Trophoblast cell (in vitro differentiated cells and primary cell): ENCODE results near the gene RNLS.

Source experiments
- DNase-seq, 2 donors: peaks; one replicate each; pipeline ENCODE4 v3.0.0-alpha.2; 2016
- H2AFZ ChIP-seq: 2 replicates; pipeline ENCODE4 v1.6.1; 2013; ENCODE audit warnings: low read length, moderate library complexity, mild to moderate bottlenecking; ENCODE audit not compliant: insufficient read depth, poor library complexity
- H2AK5ac ChIP-seq: 2 replicates; pipeline ENCODE4 v1.6.1; 2013; ENCODE audit warnings: mild to moderate bottlenecking, low read length
- H2BK120ac ChIP-seq: 2 replicates; pipeline ENCODE4 v1.6.1; 2013; ENCODE audit warnings: low read length, mild to moderate bottlenecking, moderate library complexity; ENCODE audit not compliant: insufficient read depth, poor library complexity
- H2BK12ac ChIP-seq: 2 replicates; pipeline ENCODE4 v1.6.1; 2013; ENCODE audit warnings: mild to moderate bottlenecking, low read length, moderate library complexity
- H2BK5ac ChIP-seq: 2 replicates; pipeline ENCODE4 v1.6.1; 2013; ENCODE audit warnings: low read length, low read depth, moderate library complexity, mild to moderate bottlenecking; ENCODE audit not compliant: poor library complexity
- H3K14ac ChIP-seq: 2 replicates; pipeline ENCODE4 v1.6.1; 2013; ENCODE audit warnings: mild to moderate bottlenecking, low read length
- H3K18ac ChIP-seq: 2 replicates; pipeline ENCODE4 v1.6.1; 2013; ENCODE audit warnings: mild to moderate bottlenecking, low read length
- H3K23ac ChIP-seq: 2 replicates; pipeline ENCODE4 v1.6.1; 2013; ENCODE audit warnings: low read length
- H3K27ac ChIP-seq: 2 replicates; pipeline ENCODE4 v1.5.1; 2013; ENCODE audit warnings: low read depth, mild to moderate bottlenecking, inconsistent platforms, low read length, moderate library complexity
- H3K27me3 ChIP-seq: 2 replicates; pipeline ENCODE4 v1.6.1; 2013; ENCODE audit warnings: inconsistent platforms, mild to moderate bottlenecking, low read length, moderate library complexity; ENCODE audit not compliant: insufficient read depth
- H3K36me3 ChIP-seq, 2 experiments: 1 replicate in 1 of 2; 2 replicates in 1 of 2; pipeline ENCODE4 v1.6.1; 2013; ENCODE audit warnings: low read length in 2 of 2, mild to moderate bottlenecking in 2 of 2, moderate library complexity in 1 of 2; ENCODE audit not compliant: insufficient read depth in 2 of 2, control insufficient read depth in 1 of 2
- H3K4ac ChIP-seq: 2 replicates; pipeline ENCODE4 v1.6.1; 2013; ENCODE audit warnings: low read depth, mild to moderate bottlenecking, low read length, moderate library complexity
- H3K4me1 ChIP-seq, 2 experiments: 1 replicate in 1 of 2; 2 replicates in 1 of 2; pipeline ENCODE4 v1.6.1; 2013; ENCODE audit warnings: low read length in 2 of 2, mild to moderate bottlenecking in 2 of 2, moderate library complexity in 1 of 2; ENCODE audit not compliant: insufficient read depth in 2 of 2, control insufficient read depth in 1 of 2
- H3K4me2 ChIP-seq: 2 replicates; pipeline ENCODE4 v1.6.1; 2013; ENCODE audit warnings: inconsistent platforms, mild to moderate bottlenecking, low read length, moderate library complexity
- H3K4me3 ChIP-seq: 2 replicates; pipeline ENCODE4 v1.5.1; 2013; ENCODE audit warnings: mild to moderate bottlenecking, low read depth, low read length, inconsistent platforms
- H3K79me1 ChIP-seq: one replicate; pipeline ENCODE4 v1.6.1; 2013; ENCODE audit warnings: low read length
- H3K79me2 ChIP-seq: 2 replicates; pipeline ENCODE4 v1.6.1; 2013; ENCODE audit warnings: low read length, mild to moderate bottlenecking; ENCODE audit not compliant: control insufficient read depth, insufficient read depth, poor library complexity
- H3K9ac ChIP-seq: 2 replicates; pipeline ENCODE4 v1.6.1; 2013; ENCODE audit warnings: mild to moderate bottlenecking, low read length
- H3K9me3 ChIP-seq: 2 replicates; pipeline ENCODE4 v1.6.1; 2013; ENCODE audit warnings: low read depth, mild to moderate bottlenecking, control low read depth, inconsistent platforms, low read length; ENCODE audit not compliant: insufficient read depth
- H4K12ac ChIP-seq: 2 replicates; pipeline ENCODE4 v1.6.1; 2013; ENCODE audit warnings: low read depth, mild to moderate bottlenecking, low read length, moderate library complexity
- H4K8ac ChIP-seq: 2 replicates; pipeline ENCODE4 v1.6.1; 2013; ENCODE audit warnings: low read depth, mild to moderate bottlenecking, low read length, moderate library complexity
- H4K91ac ChIP-seq: one replicate; pipeline ENCODE4 v1.6.1; 2013; ENCODE audit warnings: low read depth, mild to moderate bottlenecking, low read length, moderate library complexity
- WGBS: extraction: QIAGEN DNeasy Blood & Tissue Kit; methylation state at CpG from one replicate; pipeline ENCODE4 v1.1.7; 2013; ENCODE audit warnings: missing lambda C conversion rate; ENCODE audit not compliant: insufficient read length, insufficient coverage; ENCODE audit errors: extremely low coverage; 5-methylcytosine and 5-hydroxymethylcytosine counted together

The RNLS gene

GRCh38 chr10:88332503-88333247, 250.4 kb downstream of the RNLS start:
- H2AFZ ChIP-seq: no peak overlapping the region
- no peak overlapping the region for H3K27ac ChIP-seq
- no peak overlapping the region for H3K9ac ChIP-seq
- H4K8ac ChIP-seq: no peak overlapping the region
- H3K14ac ChIP-seq: no peak overlapping the region
- no peak overlapping the region for H3K4me2 ChIP-seq
- no peaks in the 10 kb centered on the region for H3K4me1 ChIP-seq
- H2AK5ac ChIP-seq: no peak overlapping the region
- H3K4me3 ChIP-seq: no peak overlapping the region
- H3K27me3 ChIP-seq: no peaks in the 10 kb centered on the region
- no peak overlapping the region for H2BK12ac ChIP-seq
- H4K91ac ChIP-seq: no peak overlapping the region
- no peaks in the 10 kb centered on the region for H3K36me3 ChIP-seq
- no peak overlapping the region for H3K23ac ChIP-seq
- H4K12ac ChIP-seq: no peak overlapping the region
- WGBS: no CpG with 5 or more reads among the region's 3 CpGs
- H3K4ac ChIP-seq: no peak overlapping the region
- H3K79me1 ChIP-seq: no peaks in the 10 kb centered on the region
- no peak overlapping the region for H3K18ac ChIP-seq
- no peak overlapping the region for H2BK120ac ChIP-seq
- no peaks in the 10 kb centered on the region for H3K79me2 ChIP-seq
- H3K9me3 ChIP-seq: no peaks in the 10 kb centered on the region
- H2BK5ac ChIP-seq: no peak overlapping the region
- DNase-seq: no peak

GRCh38 chr10:88330174-88330573, 252.9 kb downstream of the RNLS start:
- Histone ChIP-seq H3K4ac (no peak overlapping the region), H3K9me3 (no peaks in the 10 kb centered on the region), H3K79me2 (no peaks in the 10 kb centered on the region), H2BK5ac (no peak overlapping the region), H3K4me2 (no peak overlapping the region), H3K36me3 (no peaks in the 10 kb centered on the region), H4K12ac (no peak overlapping the region), H4K91ac (no peak overlapping the region), H4K8ac (no peak overlapping the region), H3K4me1 (no peaks in the 10 kb centered on the region), H3K27ac (no peak overlapping the region), H3K79me1 (no peaks in the 10 kb centered on the region), H2BK120ac (no peak overlapping the region), H3K4me3 (no peak overlapping the region), H3K27me3 (no peaks in the 10 kb centered on the region), H3K14ac (no peak overlapping the region), H2AFZ (no peak overlapping the region), H3K9ac (no peak overlapping the region), H3K18ac (no peak overlapping the region), H2AK5ac (no peak overlapping the region), H3K23ac (no peak overlapping the region), H2BK12ac (no peak overlapping the region)
- no CpG with 5 or more reads among the region's 1 CpG for WGBS
- no peak for DNase-seq

GRCh38 chr10:88322324-88323063, 260.6 kb downstream of the RNLS start:
- DNase-seq: no peak
- no peak overlapping the region for H2AFZ ChIP-seq
- H3K36me3 ChIP-seq: no peaks in the 10 kb centered on the region
- H4K91ac ChIP-seq: no peak overlapping the region
- no peak overlapping the region for H4K8ac ChIP-seq
- no peak overlapping the region for H2AK5ac ChIP-seq
- no peaks in the 10 kb centered on the region for H3K27me3 ChIP-seq
- H2BK5ac ChIP-seq: no peak overlapping the region
- H3K4me3 ChIP-seq: no peak overlapping the region
- H3K4ac ChIP-seq: no peak overlapping the region
- no peak overlapping the region for H4K12ac ChIP-seq
- no peak overlapping the region for H2BK12ac ChIP-seq
- H3K79me1 ChIP-seq: no peaks in the 10 kb centered on the region
- no peak overlapping the region for H3K18ac ChIP-seq
- peaks cover 4% of the 10 kb centered on the region for H3K9me3 ChIP-seq
- H3K79me2 ChIP-seq: no peaks in the 10 kb centered on the region
- no peak overlapping the region for H3K14ac ChIP-seq
- no CpG with 5 or more reads among the region's 3 CpGs for WGBS
- no peak overlapping the region for H3K9ac ChIP-seq
- no peak overlapping the region for H3K4me2 ChIP-seq
- peaks cover 0 to 3% of the 10 kb centered on the region in 2 experiments for H3K4me1 ChIP-seq
- no peak overlapping the region for H3K27ac ChIP-seq
- H2BK120ac ChIP-seq: no peak overlapping the region
- H3K23ac ChIP-seq: no peak overlapping the region

- no peak overlapping the region for H4K8ac ChIP-seq
- H2BK12ac ChIP-seq: no peak overlapping the region
- DNase-seq: no peak
- H3K9ac ChIP-seq: no peak overlapping the region
- H3K79me1 ChIP-seq: no peaks in the 10 kb centered on the region
- no peak overlapping the region for H3K4ac ChIP-seq
- no peak overlapping the region for H4K91ac ChIP-seq
- H3K27me3 ChIP-seq: no peaks in the 10 kb centered on the region
- H3K14ac ChIP-seq: no peak overlapping the region
- H2BK5ac ChIP-seq: no peak overlapping the region
- no peak overlapping the region for H3K23ac ChIP-seq
- no peak overlapping the region for H3K4me3 ChIP-seq
- no peak overlapping the region for H3K27ac ChIP-seq
- peaks cover 0 to 3% of the 10 kb centered on the region in 2 experiments for H3K4me1 ChIP-seq
- no peak overlapping the region for H3K18ac ChIP-seq
- no peaks in the 10 kb centered on the region for H3K79me2 ChIP-seq
- peaks cover 4% of the 10 kb centered on the region for H3K9me3 ChIP-seq
- H2AK5ac ChIP-seq: no peak overlapping the region
- no peak overlapping the region for H4K12ac ChIP-seq
- H3K36me3 ChIP-seq: no peaks in the 10 kb centered on the region
- no peak overlapping the region for H3K4me2 ChIP-seq
- no peak overlapping the region for H2BK120ac ChIP-seq
- no peak overlapping the region for H2AFZ ChIP-seq
- no CpG with 5 or more reads among the region's 1 CpG for WGBS
Measured at GRCh38 chr10:88319960-88320517, 263.1 kb downstream of the RNLS start.
